Gastroesophageal sphincter (tissue), 3 donors: ENCODE measurements around the gene ACTA1.

ENCODE experiments used
- POLR2A ChIP-seq, 2 donors: fragments of 450-650 bp; IDR thresholded peaks; one replicate each; pipeline ENCODE4 v1.6.1; 2017; ENCODE audit warnings: antibody characterized with exemption in 2 of 2, mild to moderate bottlenecking in 2 of 2, moderate library complexity in 1 of 2
- POLR2AphosphoS5 ChIP-seq: sonication (generic); formaldehyde crosslinking; IDR thresholded peaks from one replicate; pipeline ENCODE4 v1.6.1; 2017; ENCODE audit warnings: antibody characterized with exemption
- TF ChIP-seq, protein P1 (sequence below), 4 experiments: fragments of 200-600 bp in 2 of 4; fragments of 450-650 bp in 2 of 4; sonication (generic) in 1 of 4; IDR thresholded peaks; one replicate each; pipeline ENCODE4 v1.5.1; 2017 to 2019; ENCODE audit warnings: antibody characterized with exemption in 4 of 4, mild to moderate bottlenecking in 2 of 4, moderate library complexity in 2 of 4

DNA sequence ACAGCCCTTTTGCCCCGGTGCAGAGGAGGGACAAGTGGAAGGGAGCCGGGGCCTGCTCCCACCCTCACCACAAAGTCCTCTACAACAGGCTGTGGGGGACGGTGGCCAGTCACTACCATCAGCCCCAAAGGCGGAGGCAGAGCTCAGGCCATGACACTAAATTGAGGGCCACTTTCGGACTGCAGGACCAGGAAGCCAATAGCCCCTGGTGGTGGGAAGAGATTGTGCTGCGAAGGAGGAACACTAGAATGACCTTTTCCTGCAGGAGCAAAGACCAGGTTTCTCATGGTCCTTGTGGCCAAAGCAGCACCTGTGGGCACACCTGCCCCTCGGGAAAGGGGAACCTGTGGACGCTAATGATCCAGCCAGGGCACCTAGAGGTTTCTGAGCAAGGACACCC, 30.3 kb downstream of the ACTA1 start:
- TF ChIP-seq, protein P1, sequence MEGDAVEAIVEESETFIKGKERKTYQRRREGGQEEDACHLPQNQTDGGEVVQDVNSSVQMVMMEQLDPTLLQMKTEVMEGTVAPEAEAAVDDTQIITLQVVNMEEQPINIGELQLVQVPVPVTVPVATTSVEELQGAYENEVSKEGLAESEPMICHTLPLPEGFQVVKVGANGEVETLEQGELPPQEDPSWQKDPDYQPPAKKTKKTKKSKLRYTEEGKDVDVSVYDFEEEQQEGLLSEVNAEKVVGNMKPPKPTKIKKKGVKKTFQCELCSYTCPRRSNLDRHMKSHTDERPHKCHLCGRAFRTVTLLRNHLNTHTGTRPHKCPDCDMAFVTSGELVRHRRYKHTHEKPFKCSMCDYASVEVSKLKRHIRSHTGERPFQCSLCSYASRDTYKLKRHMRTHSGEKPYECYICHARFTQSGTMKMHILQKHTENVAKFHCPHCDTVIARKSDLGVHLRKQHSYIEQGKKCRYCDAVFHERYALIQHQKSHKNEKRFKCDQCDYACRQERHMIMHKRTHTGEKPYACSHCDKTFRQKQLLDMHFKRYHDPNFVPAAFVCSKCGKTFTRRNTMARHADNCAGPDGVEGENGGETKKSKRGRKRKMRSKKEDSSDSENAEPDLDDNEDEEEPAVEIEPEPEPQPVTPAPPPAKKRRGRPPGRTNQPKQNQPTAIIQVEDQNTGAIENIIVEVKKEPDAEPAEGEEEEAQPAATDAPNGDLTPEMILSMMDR (IDR thresholded peaks at IDR 0.05), result no peak
- TF ChIP-seq POLR2AphosphoS5 (no peak), POLR2A (IDR thresholded peaks at IDR 0.05) (no peak)
